GM19467 (cell line): Measurements from ENCODE around the gene EXOSC3.

Source experiments
- ATAC-seq: cut with Tn5 transposase; IDR thresholded peaks from one replicate; pipeline ENCODE4 v1.9.1; 2021; ENCODE audit warnings: mild to moderate bottlenecking, moderate library complexity; ENCODE audit not compliant: unreplicated experiment

The EXOSC3 gene

GRCh38 chr9:37739222-37739621 is 45.6 kb downstream of the EXOSC3 start:
- no peak for ATAC-seq

DNA sequence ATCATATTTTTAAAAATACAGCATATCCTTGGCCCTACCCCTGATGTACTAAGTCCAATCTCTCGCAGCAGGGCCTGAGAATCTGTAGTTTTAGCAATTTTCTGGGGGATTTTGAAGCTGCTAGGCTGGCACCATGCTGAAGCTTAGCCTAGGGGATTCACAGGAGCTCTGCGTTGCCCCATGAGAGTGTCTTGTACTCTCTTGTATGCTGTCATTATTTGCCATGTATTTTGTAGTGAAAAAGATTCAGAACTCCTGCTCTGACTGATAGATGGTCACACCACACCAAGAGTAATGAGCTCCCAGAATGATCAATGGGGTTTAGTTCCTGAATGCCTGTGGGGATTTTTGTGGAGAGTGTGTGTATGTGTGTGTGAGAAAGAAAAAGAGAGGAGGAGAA is 51.9 kb downstream of the EXOSC3 start:
- no peak for ATAC-seq

DNA sequence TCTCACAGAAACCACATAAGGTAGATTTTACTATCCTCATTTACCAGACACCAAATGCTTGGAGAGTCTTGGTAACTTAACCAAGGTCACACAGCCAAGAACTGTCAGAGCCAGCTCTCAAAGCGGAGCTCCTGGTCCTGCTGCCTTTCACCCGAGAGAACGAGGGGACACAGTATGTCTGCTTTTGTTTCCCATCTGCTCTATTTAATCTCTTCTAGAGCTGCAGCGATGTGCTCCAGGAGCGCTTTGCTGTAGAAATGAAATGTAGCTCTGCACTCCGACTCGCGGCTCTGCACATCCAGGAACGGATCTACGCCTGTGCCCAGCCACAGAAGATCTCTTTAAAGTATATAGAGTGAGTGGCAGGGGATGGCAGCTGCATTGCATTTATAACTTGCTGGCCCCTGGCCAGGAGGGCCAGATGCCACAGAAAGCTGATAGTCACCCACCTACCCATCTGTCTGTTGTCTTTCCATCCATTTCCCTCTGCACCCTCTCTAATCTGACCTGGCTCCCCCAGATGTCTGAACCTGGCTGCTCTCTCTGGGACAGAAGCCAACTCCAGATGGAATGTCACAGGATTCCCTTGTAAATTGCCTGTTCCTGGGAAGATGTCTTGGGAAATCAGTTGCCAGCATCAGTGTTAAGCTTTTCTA is 52.6 kb downstream of the EXOSC3 start:
- no peak for ATAC-seq

- ATAC-seq = no peak
Measured at GRCh38 chr9:37730839-37731238, 54.0 kb downstream of the EXOSC3 start.

DNA sequence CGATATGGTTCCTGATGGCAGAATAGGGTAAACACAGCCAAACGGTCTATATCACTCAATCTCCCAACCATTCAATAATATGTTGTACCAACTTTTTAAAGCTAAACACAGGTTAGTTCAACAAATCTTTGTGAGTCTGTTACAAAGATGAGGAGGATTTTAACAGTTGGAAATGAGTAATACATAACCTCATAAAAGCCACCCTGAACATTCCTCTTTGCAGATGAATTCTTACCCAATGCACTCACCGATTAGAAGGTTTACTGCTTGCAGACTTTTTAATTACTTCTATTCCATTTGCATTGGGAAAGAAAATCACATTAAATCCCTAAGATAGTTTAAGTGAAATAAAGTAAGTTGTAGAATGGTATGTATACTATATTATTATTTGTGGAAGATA is 54.6 kb downstream of the EXOSC3 start:
- ATAC-seq = no peak
